ENCODE measurements around the gene EFHC1.
A peak's percentile ranks its signal among the peaks of the same experiment; 100 is the strongest.

Gene EFHC1

DNA sequence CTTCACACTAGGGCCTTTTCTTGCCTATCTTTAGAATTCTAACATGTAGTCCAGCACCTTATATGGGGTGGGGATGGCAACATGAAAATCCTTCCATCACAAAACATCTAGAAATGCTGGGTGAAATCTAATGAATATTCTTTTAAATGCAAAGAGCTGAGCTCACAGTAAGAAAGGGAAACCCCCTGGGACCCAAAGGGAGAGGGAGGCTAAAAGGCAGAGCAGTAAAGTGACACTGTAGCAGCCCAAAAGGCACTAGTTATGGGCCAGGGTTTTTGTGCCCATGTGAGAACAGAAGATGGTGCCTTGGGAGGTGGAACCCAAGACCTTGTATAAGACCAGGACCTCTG, 90.0 kb downstream of the EFHC1 start:
- Histone ChIP-seq H3K27ac (peak overlapping the region in 6 of 11 experiments; percentile 11 to 86 (median 54); a peak in 10 of 22 replicates), H3K36me3 (peaks cover 81 to 98% (median 88%) of the 10 kb centered on the region in 11 experiments), H3K4me3 (no peak overlapping the region), H3K9me3 (replicated peaks in 1 of 11) (no peaks in the 10 kb centered on the region), H3K27me3 (no peaks in the 10 kb centered on the region), H3K9ac (no peak overlapping the region; a peak in 1 of 22 replicates), H4K20me1 (peaks cover 0 to 23% (median 0%) of the 10 kb centered on the region in 11 experiments; a peak in 2 of 22 replicates), H3K4me1 (peaks cover 88 to 100% (median 99%) of the 10 kb centered on the region in 10 experiments), H3K4me2 (peak overlapping the region; percentile 58 to 82 (median 71); a peak in 21 of 22 replicates)
- no peak for TF ChIP-seq Cebpa-rat (IDR thresholded peaks at IDR 0.05)

DNA sequence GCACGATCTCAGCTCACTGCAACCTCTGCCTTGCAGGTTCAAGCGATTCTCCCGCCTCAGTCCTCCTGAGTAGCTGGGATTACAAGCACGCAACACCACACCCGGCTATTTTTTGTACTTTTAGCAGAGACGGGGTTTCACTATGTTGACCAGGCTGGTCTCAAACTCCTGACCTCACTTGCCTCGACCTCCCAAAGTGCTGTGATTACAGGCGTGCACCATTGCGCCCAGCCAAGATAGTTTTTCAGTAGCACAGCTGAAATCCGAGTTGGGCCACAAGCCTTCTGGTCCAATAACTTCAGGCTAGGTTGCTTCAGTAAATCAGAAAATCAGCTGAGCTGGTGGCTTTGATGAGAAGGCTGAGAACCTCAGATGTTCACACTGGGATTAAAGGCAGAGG, 91.0 kb downstream of the EFHC1 start:
- no peak for TF ChIP-seq Cebpa-rat (IDR thresholded peaks at IDR 0.05)
- peak overlapping the region in 4 of 11 experiments; percentile 1 to 63 (median 48); a peak in 5 of 22 replicates for H3K27ac ChIP-seq
- H3K27me3 ChIP-seq = no peaks in the 10 kb centered on the region
- peaks cover 81 to 98% (median 91%) of the 10 kb centered on the region in 11 experiments for H3K36me3 ChIP-seq
- H3K4me2 ChIP-seq = peak overlapping the region in 9 of 11 experiments; percentile 58 to 82 (median 72); a peak in 16 of 22 replicates
- peaks cover 80 to 100% (median 92%) of the 10 kb centered on the region in 10 experiments for H3K4me1 ChIP-seq
- no peak overlapping the region for H3K4me3 ChIP-seq
- no peaks in the 10 kb centered on the region for H3K9me3 ChIP-seq (replicated peaks in 1 of 11)
- H4K20me1 ChIP-seq = peaks cover 0 to 19% (median 0%) of the 10 kb centered on the region in 11 experiments; a peak in 3 of 22 replicates
- no peak overlapping the region; a peak in 2 of 22 replicates for H3K9ac ChIP-seq

GRCh38 chr6:52511572-52512151, 91.5 kb downstream of the EFHC1 start:
- Histone ChIP-seq H3K36me3 (peaks cover 81 to 98% (median 93%) of the 10 kb centered on the region in 11 experiments), H3K9ac (peak overlapping the region in 7 of 11 experiments; percentile 7 to 52 (median 31); a peak in 7 of 22 replicates), H3K4me1 (peaks cover 75 to 100% (median 87%) of the 10 kb centered on the region in 10 experiments), H3K4me2 (peak overlapping the region in 10 of 11 experiments; percentile 58 to 82 (median 68); a peak in 19 of 22 replicates), H3K27me3 (no peaks in the 10 kb centered on the region), H4K20me1 (peaks cover 0 to 19% (median 0%) of the 10 kb centered on the region in 11 experiments; a peak in 3 of 22 replicates), H3K27ac (peak overlapping the region in 10 of 11 experiments; percentile 13 to 63 (median 44); a peak in 11 of 22 replicates), H3K9me3 (replicated peaks in 1 of 11) (no peaks in the 10 kb centered on the region), H3K4me3 (no peak overlapping the region)
- TF ChIP-seq Cebpa-rat (IDR thresholded peaks at IDR 0.05) = no peak

GRCh38 chr6:52512199-52512598, 92.1 kb downstream of the EFHC1 start:
- Histone ChIP-seq H3K4me2 (peak overlapping the region; percentile 34 to 73 (median 65); a peak in 20 of 22 replicates), H3K9ac (peak overlapping the region in 10 of 11 experiments; percentile 7 to 59 (median 36); a peak in 13 of 22 replicates), H3K27me3 (no peaks in the 10 kb centered on the region), H3K4me1 (peaks cover 70 to 100% (median 83%) of the 10 kb centered on the region in 10 experiments), H3K9me3 (replicated peaks in 1 of 11) (no peaks in the 10 kb centered on the region), H3K4me3 (no peak overlapping the region), H3K27ac (peak overlapping the region in 10 of 11 experiments; percentile 13 to 63 (median 44); a peak in 15 of 22 replicates), H4K20me1 (peaks cover 0 to 23% (median 0%) of the 10 kb centered on the region in 11 experiments; a peak in 3 of 22 replicates), H3K36me3 (peaks cover 81 to 98% (median 90%) of the 10 kb centered on the region in 11 experiments)
- TF ChIP-seq Cebpa-rat (IDR thresholded peaks at IDR 0.05) = no peak

- peaks cover 60 to 100% (median 82%) of the 10 kb centered on the region in 10 experiments for H3K4me1 ChIP-seq
- TF ChIP-seq Cebpa-rat (IDR thresholded peaks at IDR 0.05) = no peak
- peaks cover 0 to 34% (median 0%) of the 10 kb centered on the region in 11 experiments; a peak in 4 of 22 replicates for H4K20me1 ChIP-seq
- no peak overlapping the region for H3K4me3 ChIP-seq
- no peaks in the 10 kb centered on the region for H3K27me3 ChIP-seq
- peak overlapping the region in 1 of 11 experiments; percentile 59; a peak in 1 of 22 replicates for H3K9ac ChIP-seq
- H3K4me2 ChIP-seq = peak overlapping the region in 9 of 11 experiments; percentile 24 to 73 (median 61); a peak in 11 of 22 replicates
- H3K36me3 ChIP-seq = peaks cover 73 to 96% (median 84%) of the 10 kb centered on the region in 11 experiments
- no peaks in the 10 kb centered on the region for H3K9me3 ChIP-seq (replicated peaks in 1 of 11)
- H3K27ac ChIP-seq = peak overlapping the region in 5 of 11 experiments; percentile 20 to 66 (median 63); a peak in 6 of 22 replicates
Observed at GRCh38 chr6:52513464-52513863, 93.3 kb downstream of the EFHC1 start.

DNA sequence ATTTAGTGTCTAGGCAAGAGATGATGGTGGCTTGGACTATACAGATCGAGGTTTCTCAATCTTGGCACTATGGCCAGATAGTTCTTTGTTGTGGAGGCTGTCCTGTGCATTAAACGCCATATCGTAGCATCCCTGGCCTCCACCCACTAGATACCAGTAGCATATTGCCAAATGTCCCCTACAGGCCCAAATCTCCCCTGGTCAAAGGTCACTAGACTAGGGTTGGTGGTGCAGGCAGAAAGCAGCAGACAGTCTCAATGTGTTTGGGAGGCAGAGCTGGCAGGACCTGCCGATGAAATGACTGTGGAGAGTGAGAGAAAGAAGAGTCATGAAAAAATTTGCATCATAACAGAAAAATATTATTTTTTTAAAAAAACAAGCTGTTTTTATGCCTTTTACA, 93.8 kb downstream of the EFHC1 start:
- Histone ChIP-seq H3K36me3 (peaks cover 71 to 96% (median 83%) of the 10 kb centered on the region in 11 experiments), H3K4me2 (peak overlapping the region in 10 of 11 experiments; percentile 8 to 71 (median 47); a peak in 10 of 22 replicates), H3K4me1 (peaks cover 56 to 100% (median 79%) of the 10 kb centered on the region in 10 experiments)

DNA sequence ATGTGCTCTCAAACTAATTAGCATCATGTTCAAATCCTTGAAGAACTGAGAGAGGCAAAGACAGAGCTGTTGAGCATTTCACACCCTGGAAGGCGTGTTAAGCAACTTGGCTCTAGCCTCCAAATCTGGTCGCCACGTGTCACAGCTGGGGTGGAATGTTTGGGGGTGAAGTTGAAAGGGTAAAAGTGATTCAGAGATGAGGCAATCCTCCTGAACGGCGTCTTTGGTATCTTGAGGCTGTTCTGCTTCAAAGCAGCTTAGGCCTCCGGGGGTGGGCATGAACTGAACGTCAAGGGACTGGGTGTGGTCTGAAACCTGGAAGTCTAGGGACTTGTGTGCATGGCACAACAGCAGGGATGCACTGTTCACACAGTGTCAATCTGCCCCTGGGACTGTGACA, 94.4 kb downstream of the EFHC1 start:
- Histone ChIP-seq H3K36me3 (peaks cover 71 to 97% (median 86%) of the 10 kb centered on the region in 11 experiments), H3K27ac (peak overlapping the region in 8 of 11 experiments; percentile 5 to 66 (median 40); a peak in 11 of 22 replicates), H3K9me3 (replicated peaks in 1 of 11) (no peaks in the 10 kb centered on the region), H4K20me1 (peaks cover 0 to 44% (median 0%) of the 10 kb centered on the region in 11 experiments; a peak in 5 of 22 replicates), H3K4me2 (peak overlapping the region in 10 of 11 experiments; percentile 13 to 71 (median 42); a peak in 19 of 22 replicates), H3K4me3 (no peak overlapping the region), H3K27me3 (no peaks in the 10 kb centered on the region), H3K4me1 (peaks cover 49 to 97% (median 73%) of the 10 kb centered on the region in 10 experiments), H3K9ac (peak overlapping the region in 1 of 11 experiments; percentile 24; a peak in 2 of 22 replicates)
- peak in 5 of 11 experiments; percentile 13 to 85 (median 24); a peak in 6 of 22 replicates for TF ChIP-seq Cebpa-rat (IDR thresholded peaks at IDR 0.05)

More for the DNA sequence above, 93.8 kb downstream of the EFHC1 start:
- Histone ChIP-seq H3K27me3 (no peaks in the 10 kb centered on the region), H3K9me3 (replicated peaks in 1 of 11) (no peaks in the 10 kb centered on the region), H3K4me3 (no peak overlapping the region), H4K20me1 (peaks cover 0 to 38% (median 0%) of the 10 kb centered on the region in 11 experiments; a peak in 5 of 22 replicates), H3K9ac (peak overlapping the region in 3 of 11 experiments; percentile 10 to 26 (median 24); a peak in 3 of 22 replicates), H3K27ac (peak overlapping the region in 7 of 11 experiments; percentile 9 to 66 (median 61); a peak in 12 of 22 replicates)
- no peak for TF ChIP-seq Cebpa-rat (IDR thresholded peaks at IDR 0.05)

- Histone ChIP-seq H3K36me3 (peaks cover 69 to 100% (median 92%) of the 10 kb centered on the region in 11 experiments), H3K27me3 (no peaks in the 10 kb centered on the region), H3K9me3 (replicated peaks in 1 of 11) (no peaks in the 10 kb centered on the region), H3K4me2 (peak overlapping the region in 9 of 11 experiments; percentile 21 to 71 (median 47); a peak in 15 of 22 replicates), H3K27ac (peak overlapping the region in 4 of 11 experiments; percentile 58 to 66 (median 63); a peak in 8 of 22 replicates), H3K9ac (0 out of 22 replicates have a peak overlapping the region, but pooled peaks of 1 of the 11 experiments have one; percentile 2), H3K4me3 (no peak overlapping the region), H4K20me1 (peaks cover 0 to 51% (median 0%) of the 10 kb centered on the region in 11 experiments; a peak in 5 of 22 replicates), H3K4me1 (peaks cover 41 to 95% (median 64%) of the 10 kb centered on the region in 10 experiments)
- no peak for TF ChIP-seq Cebpa-rat (IDR thresholded peaks at IDR 0.05)
Observed at GRCh38 chr6:52515219-52515960, 95.2 kb downstream of the EFHC1 start.
